NCI-H1694 (cell line): ENCODE results near the gene PCDHGA1.

ENCODE experiments used
- DNase-seq: peaks from one replicate; lab custom pipeline; 2025; lab: John Stamatoyannopoulos, UW

Gene PCDHGA1

DNA sequence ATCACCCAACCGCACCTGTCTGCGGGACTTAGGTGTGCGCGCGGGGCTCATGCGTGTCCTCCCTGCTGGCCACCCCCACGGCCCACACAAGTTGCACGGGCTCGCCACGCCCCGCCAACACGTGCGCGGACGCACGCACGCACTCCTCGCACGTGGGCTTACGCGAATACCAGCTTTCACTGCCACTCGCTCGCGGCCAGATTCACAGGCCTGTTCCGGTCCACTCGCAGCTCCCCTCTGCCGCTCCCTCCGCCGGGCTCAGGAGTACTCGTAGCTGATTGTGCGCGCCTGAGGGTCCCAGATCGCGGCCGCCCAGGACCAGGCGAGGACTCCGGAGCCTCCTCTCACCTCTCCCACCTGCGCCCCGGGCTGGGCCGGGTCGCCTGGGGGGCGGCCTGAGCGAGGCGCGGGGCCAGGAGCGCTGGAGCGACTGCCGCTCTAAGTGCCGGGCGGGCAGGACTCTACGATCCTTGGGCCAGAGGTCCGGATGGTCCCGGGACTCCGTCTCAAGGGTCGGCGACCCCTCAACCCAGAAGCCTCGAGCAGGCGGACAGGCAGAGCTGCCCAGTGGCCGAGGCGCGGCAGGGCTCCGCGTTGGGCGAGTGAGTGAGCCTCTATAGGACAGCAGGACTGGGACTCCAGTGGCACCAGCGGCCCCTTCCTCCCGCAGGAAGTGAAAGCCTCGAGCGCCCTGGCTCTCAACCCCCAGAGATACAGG lies 162.0 kb downstream of the PCDHGA1 start:
- DNase-seq: no peak

DNA sequence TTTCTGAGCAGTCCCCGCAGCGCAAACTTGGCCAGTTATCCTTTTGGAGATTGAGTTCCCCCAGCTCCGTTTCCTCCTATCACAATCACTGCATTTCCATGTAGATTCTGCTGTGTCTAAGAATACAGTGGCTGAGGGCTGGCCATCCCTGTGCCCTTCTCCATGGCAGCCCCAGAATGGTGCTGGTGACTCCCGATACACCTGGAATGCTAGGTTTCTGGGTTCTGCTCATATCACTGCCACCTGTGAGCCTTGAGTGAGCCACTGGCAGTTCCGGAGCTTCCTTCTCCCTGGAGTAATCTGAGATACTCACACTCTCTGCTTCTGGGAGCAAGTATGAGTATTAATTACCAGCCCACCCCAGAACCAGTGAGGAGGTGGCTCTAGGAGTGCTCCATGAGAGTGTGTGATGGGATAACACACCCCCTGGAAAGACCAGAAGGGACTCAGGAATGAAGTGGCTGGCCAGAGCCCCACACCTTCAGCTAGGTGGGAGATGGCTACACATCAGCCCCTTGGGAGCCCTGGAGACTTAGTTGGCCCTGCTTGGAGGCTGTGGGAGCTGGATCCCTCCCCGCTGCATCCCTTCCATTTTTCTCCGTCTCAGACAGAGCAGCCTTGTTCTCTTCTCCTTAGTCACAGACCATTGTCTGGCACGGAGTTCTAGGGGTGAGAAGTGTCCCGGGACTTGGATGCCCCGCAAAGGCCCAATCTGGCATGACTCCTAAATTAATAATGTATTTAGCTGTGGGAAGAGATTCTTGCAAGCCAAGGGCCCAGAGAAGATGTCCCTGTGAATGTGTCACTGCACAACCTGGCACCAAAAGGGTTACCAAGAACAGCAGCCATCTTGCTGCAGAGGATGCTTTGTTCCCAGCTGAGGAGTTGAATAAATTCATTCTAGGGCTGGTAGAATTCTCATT lies 163.4 kb downstream of the PCDHGA1 start:
- no peak for DNase-seq

DNA sequence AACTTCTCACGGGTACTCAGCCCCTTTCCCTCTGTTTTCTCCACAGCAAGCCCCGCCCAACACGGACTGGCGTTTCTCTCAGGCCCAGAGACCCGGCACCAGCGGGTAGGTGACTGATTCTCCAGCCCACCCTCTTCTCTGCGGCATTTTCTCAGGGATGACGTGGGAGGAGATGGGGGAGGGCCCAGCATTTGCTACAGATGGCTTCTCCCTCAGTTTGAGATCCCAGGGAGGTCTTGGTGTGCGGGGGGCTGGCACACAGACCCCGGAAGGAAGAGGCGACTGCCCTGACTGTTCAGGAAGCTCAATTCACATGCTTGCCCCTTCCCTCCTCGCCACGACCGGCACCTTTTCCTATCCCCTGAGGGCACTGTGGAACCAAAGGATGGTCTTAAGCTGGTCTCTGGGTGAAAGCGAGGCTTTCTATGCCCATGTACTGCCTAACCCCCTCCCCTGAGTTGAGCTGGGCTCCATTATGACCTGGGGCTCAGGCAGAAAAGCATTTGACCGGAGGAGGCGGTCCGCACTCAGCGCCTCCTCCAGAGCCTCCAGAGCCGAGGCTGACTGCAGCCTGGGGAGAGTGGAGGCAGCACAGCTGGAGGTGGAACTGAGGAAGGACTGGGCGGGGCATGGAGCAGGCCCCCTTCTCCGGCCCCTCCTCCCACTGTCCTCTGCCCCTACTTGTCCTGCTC lies 164.6 kb downstream of the PCDHGA1 start:
- DNase-seq: no peak

GRCh38 chr5:141495453-141495811 lies 165.1 kb downstream of the PCDHGA1 start:
- no peak for DNase-seq

DNA sequence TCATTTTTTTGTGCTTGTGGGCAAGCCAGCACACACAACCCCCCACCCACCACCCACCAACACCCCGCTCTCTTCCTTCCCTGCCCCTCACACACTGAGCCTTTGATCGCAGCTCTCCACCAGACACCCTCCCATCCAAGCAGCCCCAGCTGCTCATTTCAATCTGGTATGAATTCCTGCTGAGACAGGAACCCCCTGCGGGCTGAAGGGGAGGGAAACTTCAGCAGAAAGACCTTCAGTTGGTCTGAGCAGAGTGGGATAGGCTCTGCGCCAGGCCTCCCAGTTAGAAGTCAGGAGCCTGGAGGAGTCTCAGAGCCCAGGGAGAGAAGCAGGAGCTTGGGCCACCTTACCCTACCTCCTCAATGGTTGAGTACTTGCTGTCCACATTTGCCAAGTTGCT lies 165.7 kb downstream of the PCDHGA1 start:
- no peak for DNase-seq

DNA sequence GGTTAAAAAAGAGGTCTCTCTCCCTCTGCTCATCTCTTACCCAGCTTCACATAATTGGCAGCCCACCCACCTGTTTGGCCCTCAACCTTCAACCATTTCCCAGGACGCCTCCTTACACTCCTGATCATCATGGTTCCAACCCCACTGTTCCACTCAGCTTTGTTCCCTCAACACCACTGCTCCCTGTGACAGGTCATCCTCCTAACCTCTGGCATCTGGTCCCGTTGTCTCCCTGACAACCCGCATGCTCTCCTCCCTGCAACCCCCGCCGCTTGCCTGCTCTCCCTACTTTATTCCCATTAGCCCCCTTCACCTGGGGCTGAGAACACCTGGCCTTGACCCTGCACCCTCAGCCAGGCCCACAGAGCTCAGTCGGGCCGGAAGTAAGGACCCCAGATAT lies 171.4 kb downstream of the PCDHGA1 start:
- no peak for DNase-seq

- no peak for DNase-seq
Measured at GRCh38 chr5:141503681-141504080, 173.4 kb downstream of the PCDHGA1 start.

DNA sequence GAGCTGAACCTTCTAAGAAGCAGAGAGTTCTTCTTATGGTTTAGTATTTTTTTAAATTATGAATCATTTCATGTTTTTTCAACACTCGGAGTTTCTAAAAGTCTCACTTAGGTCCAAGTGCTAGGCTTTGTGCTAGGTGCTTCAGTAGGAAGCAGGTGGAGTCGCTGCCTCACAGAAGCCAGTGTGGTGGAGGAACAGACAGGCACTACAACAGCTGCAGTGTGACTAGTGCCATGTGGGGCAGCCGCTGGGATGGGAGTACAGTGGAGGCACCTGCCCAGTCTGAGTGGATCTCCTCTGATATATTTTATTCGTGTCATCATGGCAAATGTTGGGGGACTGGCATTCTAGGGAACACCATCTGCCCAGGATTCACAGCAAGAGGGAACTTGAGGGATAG lies 173.9 kb downstream of the PCDHGA1 start:
- DNase-seq: peak; percentile 10

DNA sequence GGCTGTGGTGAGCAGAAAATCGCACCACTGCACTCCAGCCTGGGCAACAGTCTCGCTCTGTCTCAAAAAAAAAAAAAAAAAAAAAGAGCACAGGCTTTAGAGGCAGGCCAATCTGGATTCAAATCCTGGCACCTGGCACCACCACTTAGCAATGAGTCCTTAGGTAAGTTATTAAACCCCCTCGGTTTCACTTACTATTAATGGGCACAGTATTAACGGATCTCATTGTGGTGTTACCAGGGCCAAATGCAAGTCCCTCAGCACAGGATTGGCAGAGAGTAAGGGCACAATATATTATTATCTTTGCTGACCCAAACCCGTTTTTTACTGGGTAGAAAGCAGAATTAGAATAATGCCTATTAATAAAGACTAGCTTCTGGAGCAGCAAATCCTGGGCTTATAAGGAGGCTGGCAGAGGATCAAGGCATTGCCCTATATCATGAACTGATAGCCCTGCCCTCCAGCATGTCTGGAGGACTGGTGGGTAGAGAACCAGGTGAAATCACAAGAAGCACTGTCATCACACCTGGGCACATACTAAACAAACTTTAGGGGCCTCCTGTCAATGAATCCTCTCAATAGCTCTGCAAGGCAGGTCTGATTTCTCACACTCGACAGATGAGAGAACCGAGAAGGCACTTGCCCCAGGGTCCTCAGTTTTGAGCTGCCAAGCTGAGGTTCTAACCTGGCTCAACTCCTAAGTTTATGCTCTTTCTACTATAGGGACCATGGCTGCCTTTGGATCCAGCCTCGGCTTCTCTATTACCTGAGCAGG lies 176.3 kb downstream of the PCDHGA1 start:
- no peak for DNase-seq

- DNase-seq: no peak
Measured at GRCh38 chr5:141507387-141508091, 177.2 kb downstream of the PCDHGA1 start.

DNA sequence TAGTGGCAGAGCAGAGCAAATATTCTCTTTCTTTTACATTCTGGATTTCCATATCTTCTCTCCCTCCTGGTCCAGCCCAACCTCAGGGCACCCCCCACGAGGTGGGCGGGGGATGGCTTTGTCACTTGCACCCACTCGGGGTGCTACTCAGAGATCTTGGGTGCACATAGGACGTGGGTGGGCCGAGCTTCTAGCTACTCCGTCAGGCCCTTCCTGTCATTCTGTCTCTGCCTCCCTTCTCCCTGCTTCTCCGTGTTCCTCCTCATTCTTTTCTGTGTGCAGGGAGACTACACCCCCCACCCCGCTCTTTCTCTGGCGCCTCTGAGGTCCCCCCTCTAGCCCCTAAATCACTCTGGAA lies 178.1 kb downstream of the PCDHGA1 start:
- DNase-seq: no peak

DNA sequence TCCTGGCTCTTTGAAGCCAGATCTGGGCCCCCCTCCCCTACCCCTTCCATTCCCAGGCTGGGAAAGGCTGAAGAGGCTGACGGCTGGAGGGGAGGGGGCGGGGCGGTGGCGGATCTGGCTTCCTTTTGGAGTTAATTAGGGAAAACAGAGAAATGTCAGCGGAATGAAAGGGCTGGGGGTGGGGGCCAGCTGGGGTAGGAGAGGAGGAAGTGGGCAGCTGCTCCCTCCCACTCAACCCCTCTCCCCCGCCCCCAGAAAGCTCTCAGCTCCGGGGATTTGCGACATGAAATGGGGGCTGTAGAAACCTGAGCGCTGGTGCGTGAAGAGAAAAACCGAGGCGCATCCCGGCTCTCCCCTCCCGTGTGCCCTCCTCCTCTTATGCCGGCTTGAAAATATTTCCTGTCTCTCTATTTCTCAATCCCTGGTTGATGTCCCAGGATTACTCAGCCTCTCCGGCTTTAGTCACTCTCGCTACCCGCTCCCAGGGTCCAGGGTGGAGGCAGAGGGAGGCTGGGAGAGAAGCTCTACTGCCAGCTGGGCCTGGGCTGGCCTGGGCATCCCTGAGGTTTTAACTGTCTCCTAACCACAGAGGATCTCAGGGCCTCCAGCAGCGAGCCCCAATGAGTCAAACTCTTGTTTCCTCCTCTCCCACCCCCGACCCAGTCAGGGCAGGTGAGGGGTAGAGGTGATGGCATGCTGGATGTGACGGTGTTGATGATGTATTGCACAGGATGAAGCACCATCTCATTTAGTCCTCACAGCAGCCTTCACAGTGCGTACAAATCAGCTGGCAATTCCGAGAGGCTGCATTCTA lies 178.7 kb downstream of the PCDHGA1 start:
- DNase-seq: peak; percentile 80

GRCh38 chr5:141510160-141510559 lies 179.8 kb downstream of the PCDHGA1 start:
- DNase-seq: no peak

DNA sequence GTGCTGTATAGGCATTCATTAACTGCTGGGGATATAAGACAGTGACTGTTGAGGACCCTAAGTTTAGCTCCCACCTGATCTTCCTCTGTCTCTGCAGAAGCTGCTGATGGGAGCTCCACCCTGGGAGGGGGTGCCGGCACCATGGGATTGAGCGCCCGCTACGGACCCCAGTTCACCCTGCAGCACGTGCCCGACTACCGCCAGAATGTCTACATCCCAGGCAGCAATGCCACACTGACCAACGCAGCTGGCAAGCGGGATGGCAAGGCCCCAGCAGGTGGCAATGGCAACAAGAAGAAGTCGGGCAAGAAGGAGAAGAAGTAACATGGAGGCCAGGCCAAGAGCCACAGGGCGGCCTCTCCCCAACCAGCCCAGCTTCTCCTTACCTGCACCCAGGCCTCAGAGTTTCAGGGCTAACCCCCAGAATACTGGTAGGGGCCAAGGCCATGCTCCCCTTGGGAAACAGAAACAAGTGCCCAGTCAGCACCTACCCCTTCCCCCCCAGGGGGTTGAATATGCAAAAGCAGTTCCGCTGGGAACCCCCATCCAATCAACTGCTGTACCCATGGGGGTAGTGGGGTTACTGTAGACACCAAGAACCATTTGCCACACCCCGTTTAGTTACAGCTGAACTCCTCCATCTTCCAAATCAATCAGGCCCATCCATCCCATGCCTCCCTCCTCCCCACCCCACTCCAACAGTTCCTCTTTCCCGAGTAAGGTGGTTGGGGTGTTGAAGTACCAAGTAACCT lies 180.7 kb downstream of the PCDHGA1 start:
- DNase-seq: no peak

DNA sequence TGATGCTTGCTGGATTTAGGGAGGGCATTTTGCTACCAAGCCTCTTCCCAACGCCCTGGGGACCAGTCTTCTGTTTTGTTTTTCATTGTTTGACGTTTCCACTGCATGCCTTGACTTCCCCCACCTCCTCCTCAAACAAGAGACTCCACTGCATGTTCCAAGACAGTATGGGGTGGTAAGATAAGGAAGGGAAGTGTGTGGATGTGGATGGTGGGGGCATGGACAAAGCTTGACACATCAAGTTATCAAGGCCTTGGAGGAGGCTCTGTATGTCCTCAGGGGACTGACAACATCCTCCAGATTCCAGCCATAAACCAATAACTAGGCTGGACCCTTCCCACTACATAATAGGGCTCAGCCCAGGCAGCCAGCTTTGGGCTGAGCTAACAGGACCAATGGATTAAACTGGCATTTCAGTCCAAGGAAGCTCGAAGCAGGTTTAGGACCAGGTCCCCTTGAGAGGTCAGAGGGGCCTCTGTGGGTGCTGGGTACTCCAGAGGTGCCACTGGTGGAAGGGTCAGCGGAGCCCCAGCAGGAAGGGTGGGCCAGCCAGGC lies 181.5 kb downstream of the PCDHGA1 start:
- no peak for DNase-seq

GRCh38 chr5:141512390-141512910 lies 182.1 kb downstream of the PCDHGA1 start:
- DNase-seq: peak; percentile 76

DNA sequence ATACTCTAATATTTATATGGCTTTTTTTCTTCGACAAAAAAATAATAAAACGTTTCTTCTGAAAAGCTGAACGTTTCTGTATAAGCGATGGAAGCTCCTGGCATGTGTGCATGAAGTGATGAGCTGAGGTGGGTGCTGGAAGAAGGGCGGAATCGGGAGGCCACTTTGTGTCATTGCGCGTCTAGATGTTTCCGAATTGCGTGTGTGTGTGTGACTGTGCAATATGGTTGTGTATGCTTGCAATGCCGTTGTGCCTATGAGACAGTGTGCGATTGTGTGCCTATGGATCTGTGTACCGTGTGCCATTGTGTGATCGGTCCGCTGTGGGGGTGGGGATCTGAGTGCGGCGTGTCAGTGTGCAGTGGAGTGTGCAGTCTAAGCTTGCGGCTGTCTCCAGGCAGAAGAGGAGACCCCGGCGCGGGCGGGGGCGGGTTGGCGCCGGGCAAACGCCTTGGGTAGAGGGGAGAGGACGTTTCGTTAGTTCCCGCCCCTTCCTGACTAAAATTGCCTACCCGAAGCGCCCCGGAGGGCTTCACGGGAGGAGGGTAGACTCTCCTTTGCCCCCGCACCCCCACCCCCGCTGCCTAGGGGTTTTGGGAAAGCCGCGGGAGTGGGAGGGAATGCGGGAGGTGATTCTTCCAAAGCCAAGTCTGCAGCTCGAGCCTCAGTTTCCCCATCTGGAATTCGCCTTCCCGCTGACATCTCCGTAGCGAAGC lies 182.8 kb downstream of the PCDHGA1 start:
- DNase-seq: peak; percentile 72

DNA sequence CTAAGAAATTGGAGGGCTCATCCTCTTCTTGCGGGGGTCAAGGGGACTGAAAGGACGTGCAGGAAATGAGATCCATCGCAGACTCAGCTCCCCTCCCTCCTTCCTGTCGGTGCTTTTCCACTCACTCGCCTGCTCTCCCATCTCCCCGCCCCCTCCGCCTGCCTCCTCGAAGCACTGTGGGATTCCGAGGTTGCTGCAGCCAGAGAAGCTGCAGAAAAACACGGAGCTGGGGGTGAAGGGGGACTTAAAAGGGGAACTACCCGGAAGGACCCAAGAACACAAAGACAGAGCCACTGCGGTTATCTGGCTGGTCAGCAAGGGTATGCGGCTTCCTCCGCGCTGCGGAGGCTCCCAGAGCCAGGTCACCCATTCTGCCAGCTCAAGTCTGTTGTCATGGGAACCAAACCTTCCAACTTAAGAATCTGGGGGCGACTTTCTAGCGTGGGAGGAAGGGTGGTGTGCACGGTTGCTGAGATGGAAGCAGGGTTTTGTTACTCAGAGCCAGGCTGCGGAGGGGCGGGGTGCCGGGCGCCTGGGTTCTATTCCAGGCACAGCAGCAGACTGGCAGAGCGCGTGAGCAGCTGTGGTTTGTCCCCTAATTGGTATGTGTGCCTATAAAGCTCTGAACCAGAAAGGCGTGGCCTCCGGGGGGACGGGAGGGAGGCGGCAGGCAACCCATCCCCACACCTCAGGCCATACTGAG lies 183.5 kb downstream of the PCDHGA1 start:
- DNase-seq: peak; percentile 81
